ENCODE data around the gene NOS1.

DNA sequence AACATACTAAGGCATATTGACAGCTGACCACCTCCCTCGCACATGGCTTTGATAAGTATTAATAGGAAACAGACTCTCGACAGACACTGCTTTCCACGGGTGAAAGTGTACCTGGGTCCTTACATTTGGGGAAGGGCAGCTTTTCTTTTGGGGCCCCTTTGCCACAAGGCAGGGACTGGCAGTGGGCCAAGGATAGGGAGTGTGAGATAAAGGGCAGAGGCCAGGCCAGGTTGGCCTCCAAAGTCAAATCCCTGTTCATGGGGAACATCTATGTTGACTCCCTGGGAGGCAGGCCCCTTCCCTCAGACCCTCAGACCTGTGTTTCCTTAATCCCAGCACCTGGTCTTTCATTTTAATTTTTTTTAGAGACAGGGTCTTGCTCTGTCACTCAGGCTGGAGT is 151.8 kb downstream of the NOS1 start:
- TF ChIP-seq POLR2A (IDR thresholded peaks at IDR 0.05; ENCODE audit: low read depth, low read length): no peak
- no peak for TF ChIP-seq CTCF (IDR thresholded peaks at IDR 0.05; ENCODE audit: extremely low read depth in 1 of 2, insufficient read depth in 1 of 2, low read depth in 1 of 2, low read length in 2 of 2)
- no peak for TF ChIP-seq EZH2 (IDR thresholded peaks at IDR 0.05; ENCODE audit: borderline replicate concordance, low read depth, low read length, severe bottlenecking)
- TF ChIP-seq POLR2AphosphoS5 (IDR thresholded peaks at IDR 0.05; ENCODE audit: insufficient read depth, low read depth, low read length): no peak
- TF ChIP-seq, protein P1, sequence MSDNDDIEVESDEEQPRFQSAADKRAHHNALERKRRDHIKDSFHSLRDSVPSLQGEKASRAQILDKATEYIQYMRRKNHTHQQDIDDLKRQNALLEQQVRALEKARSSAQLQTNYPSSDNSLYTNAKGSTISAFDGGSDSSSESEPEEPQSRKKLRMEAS (IDR thresholded peaks at IDR 0.05; ENCODE audit: insufficient read depth, insufficient read length): no peak
- no peak for TF ChIP-seq JUN (IDR thresholded peaks at IDR 0.05; ENCODE audit: borderline replicate concordance, insufficient read depth, insufficient read length, low read depth)
- TF ChIP-seq MYC (IDR thresholded peaks at IDR 0.05; ENCODE audit: low read depth, low read length): no peak
- TF ChIP-seq FOS (IDR thresholded peaks at IDR 0.05; ENCODE audit: borderline replicate concordance, insufficient read depth, low read length): no peak
- TF ChIP-seq GATA2 (IDR thresholded peaks at IDR 0.05; ENCODE audit: insufficient read depth, insufficient read length, low read depth, low read length): no peak

All from endothelial cell of umbilical vein (primary cell).